HG03442 (cell line): ENCODE data around the gene CYP2A13.
"Not testable (repeated sequence)": the region's sequence is repeated elsewhere in the genome, so short reads cannot be mapped to it uniquely, and the experiment has no call there.

ENCODE experiments used
- ATAC-seq: cut with Tn5 transposase; IDR thresholded peaks from one replicate; pipeline ENCODE4 v1.9.1; 2021; ENCODE audit warnings: mild to moderate bottlenecking, moderate library complexity; ENCODE audit not compliant: unreplicated experiment

The CYP2A13 gene

DNA sequence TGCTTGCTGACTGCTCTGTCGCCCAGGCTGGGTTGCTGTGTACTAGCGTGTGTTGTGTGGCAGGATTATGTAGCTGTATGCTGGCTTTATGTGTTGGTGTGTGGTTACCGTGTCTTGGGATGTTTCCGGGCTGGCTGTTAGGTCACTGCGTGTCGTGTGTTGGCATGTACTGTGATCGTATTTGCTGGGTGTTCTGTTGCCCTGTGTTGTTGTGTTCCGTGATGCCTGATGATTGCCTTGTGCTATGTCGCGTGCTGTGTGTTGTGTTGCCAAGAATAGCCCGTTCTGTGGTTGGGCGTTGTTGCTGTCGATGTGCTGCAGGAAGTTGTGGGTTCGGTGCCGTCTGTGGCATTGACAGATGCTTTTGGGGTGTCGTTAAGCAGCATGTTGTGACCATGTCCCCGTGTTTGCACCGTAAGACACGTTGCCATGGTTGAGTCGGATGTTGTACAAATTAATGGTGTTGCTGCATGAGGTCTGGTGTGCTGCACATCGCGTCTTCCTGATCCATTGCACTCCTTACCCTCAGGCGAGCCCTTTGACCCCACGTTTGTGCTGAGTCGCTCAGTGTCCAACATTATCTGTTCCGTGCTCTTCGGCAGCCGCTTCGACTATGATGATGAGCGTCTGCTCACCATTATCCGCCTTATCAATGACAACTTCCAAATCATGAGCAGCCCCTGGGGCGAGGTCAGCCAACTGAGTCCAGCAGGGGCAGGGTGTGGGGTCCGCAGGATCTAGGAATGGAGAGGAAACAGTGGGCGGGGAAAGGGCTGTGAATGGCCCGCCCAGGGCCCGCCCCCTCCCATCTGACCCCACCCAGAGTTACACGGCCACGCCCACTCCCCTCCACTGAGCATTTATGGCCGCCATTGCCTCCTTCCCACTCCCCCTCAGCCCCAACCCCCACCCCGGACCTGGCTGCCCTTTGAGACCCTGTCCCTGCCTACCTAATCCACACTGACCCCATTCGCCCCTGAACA lies 33.0 kb downstream of the CYP2A13 start:
- not testable (repeated sequence) for ATAC-seq

DNA sequence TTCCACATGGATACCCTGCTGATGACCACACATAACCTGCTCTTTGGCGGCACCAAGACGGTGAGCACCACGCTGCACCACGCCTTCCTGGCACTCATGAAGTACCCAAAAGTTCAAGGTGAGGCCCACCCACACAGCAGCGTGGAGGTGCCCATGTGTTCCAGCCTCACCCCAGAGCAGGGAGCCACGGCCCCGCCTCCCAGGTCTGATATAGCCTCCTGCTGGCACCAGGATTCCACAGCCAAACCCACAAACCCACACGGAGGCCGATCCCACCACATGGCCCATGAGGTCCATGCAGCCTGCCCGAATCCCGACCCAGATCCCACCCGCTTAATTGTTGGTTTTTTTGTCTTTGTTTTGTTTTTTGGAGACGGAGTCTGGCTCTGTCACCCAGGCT lies 34.6 kb downstream of the CYP2A13 start:
- ATAC-seq = not testable (repeated sequence)

DNA sequence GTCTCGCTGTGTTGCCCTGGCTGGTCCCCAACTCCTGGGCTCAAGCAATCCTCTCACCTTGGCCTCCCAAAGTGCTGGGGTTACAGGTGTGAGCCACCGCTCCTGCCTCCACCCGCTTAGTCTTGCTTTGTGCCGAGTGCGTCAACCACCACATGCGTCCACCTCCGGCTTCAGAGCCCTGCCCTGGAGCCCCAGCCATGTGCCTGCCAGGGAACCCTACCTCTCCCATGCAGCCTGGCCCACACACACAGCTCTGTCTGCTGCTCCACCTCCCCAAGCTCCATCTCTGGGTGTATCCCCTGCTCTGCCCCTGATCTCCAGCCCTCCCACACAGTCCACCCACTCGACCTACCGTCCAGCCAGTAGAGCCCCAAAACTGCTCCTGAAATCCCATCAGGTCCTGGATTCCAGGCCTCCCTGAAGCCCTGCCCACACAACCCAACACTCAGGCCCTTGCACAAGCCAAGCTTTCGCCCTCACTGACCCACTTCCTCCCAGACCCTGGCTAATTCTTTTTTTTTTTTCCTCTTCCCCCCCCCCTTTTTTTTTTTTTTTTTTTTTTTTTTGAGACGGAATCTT lies 35.6 kb downstream of the CYP2A13 start:
- ATAC-seq = no peak

DNA sequence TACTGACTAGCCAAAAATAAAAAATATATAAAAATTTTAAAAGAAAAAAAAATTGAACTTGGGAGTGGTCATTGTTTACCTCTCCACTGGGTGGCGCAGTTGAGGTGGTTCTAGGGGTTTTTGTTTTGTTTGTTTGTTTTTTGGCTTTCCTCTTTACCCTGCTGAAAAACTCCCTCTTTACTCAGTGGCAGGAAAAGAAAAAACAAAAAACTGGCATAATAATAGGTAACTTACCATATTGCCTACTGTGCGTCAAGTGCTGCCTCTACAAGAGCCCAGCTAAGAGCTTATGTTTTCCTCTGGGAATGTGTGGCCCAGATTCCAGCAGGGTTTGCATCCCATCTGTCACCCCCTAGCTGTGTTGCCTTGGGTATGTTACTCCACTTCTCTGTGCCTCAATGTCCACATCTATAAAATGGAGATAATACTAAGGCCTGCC lies 38.5 kb downstream of the CYP2A13 start:
- not testable (repeated sequence) for ATAC-seq

DNA sequence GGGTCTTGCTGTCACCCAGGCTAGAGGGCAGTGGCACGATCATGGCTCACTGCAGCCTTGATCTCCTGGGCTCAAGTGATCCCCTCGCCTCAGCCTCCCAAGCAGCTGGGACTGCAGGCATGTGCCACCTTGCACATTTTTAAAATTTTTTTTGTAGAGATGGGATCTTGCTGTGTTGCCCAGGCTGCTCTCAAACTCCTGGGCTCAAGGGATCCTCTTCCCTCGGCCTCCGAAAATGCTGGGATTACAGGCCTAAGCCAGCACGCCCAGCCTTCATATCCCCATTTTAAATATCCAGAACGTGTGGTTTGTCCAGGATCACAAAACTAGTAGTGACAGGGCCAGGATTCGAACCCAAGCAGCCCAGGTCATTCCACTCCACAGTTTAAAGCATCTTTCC lies 39.1 kb downstream of the CYP2A13 start:
- ATAC-seq = not testable (repeated sequence)

DNA sequence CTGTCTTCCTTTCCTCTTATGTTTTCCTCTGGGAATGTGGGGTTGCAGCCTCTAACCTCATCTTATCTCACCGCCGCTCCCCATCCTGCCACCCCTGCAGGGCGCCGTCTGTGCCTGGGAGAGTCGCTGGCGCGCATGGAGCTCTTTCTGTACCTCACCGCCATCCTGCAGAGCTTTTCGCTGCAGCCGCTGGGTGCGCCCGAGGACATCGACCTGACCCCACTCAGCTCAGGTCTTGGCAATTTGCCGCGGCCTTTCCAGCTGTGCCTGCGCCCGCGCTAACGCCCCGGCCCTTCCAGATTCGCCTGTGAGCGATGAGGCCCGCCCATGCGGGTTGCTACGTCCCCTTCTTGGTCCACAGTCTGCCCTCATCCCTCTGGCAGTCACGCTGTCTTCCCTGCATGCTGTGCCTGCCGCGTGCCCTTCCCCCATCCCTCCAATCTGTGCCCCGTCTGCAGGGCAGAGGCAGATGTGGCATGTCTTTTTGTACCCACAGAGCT lies 39.6 kb downstream of the CYP2A13 start:
- ATAC-seq = not testable (repeated sequence)

DNA sequence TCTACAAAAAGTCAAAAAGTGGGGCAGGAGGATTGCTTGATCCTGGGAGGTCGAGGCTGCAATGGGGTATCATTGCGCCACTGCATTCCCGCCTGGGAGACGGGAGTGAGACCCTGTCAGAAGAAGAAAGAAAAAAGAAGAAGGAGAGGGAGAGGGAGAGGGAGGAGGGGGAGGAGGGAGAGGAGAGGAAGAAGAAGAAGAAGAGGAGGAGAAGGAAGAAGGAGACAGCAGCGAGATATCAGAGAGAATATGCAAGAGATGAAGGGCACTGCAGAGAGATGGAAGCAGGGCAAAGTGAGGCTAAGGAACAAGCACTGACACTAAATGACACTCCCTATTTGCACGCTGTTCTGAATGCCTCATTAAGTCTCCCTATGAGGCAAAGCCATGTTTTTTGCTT lies 40.4 kb downstream of the CYP2A13 start:
- ATAC-seq = no peak

DNA sequence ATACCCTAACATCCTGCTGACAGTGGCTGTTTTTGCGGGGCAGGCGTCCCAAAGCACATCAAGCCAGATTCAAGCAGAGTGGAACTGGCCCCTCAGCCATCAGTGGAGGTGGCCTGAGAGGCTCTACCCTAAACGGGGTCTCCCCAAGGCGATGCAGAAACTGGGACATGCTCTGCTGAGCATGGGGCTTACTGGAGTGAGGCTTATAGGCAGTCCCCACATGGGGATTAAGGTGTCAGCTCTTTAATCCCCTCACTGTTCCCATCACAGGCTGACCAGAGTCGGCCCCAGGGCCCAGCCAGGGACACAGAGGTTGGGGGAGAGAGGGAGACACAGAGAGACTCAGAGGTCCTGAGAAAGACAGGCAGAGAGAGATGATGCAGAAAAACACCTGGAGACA lies 42.9 kb downstream of the CYP2A13 start:
- ATAC-seq = no peak

DNA sequence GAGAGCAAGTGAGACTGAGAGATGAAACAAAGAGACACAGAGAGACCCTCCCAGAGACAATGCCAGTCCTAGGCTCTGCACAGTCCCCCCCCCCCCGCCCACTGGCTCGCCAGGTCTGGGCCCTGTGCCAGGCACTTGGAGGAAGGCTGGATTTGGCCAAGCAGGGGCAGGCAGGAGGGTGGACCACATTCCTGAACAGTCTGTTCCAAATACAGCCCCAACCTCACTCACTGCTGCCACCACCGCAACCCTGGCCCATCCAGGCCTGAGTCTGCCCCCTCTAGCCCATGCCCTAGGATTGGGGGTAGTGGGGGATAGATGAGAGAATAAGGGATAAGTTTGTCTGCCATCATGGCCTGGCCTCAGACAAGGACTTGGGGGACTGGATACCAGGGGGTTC lies 45.0 kb downstream of the CYP2A13 start:
- ATAC-seq = no peak

DNA sequence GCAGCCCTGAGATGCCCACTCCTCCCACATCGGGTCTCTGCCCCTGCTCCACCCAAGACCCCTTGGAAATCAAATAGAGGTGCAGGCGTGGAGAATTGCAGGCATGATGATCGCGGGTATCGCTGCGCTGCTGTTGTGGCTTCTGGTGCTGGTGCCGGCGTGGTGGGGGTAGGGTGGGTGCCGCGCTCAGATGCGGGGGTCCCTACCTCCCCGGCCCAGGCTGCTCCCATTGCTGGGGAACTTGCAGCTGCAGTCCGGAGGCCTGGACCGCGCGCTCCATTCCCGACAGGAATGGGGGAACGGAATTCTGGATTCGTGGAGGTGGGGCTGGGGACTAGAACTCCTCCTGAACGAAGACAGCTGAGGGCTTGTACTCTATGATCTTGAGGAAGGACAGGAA lies 46.4 kb downstream of the CYP2A13 start:
- no peak for ATAC-seq

DNA sequence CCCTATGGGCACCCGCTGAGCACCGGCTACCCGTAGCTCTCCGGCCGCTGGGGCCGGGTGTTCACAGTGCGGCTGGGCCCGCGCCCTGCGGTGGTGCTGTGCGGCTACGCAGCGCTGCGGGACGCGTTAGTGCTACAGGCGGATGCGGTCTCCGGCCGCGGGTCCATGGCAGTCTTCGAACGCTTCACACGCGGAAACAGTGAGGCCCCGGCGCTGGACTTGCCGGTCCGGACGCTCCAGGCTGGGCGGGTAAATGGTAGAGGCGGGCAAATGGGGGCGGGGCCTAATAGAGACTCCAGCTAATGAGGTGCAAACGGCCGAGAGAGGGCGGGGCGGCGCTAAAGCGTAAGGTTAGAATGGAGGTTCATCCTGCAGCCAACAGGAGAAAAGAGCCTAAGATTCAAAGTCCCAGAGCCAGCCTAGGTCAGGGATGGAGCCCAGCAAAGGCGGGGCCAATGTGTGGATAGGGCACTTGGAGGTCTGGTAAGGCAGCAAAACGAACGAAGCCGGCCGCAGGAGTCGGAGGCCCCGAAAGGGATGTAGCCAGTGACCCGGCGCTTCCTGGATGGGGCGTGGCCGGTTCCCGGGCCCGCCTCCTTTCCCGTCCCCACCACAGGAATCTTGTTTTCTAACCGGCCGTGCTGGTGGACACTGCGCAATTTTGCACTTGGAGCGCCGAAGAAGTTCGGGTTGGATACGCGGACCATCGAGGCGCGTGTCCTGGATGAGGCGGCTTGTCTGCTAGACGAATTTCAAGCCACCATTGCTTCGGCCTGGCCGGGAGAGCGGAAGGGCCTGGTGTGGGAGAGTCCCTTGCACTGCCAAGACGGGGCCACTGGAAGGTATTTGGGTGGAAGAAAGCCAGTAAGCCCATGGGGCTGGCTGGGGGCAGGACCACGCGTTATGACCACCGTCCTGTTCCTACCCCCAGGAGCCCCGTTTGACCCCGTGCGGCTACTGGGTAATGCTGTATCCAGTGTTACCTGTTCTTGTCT lies 47.4 kb downstream of the CYP2A13 start:
- ATAC-seq = not testable (repeated sequence)

DNA sequence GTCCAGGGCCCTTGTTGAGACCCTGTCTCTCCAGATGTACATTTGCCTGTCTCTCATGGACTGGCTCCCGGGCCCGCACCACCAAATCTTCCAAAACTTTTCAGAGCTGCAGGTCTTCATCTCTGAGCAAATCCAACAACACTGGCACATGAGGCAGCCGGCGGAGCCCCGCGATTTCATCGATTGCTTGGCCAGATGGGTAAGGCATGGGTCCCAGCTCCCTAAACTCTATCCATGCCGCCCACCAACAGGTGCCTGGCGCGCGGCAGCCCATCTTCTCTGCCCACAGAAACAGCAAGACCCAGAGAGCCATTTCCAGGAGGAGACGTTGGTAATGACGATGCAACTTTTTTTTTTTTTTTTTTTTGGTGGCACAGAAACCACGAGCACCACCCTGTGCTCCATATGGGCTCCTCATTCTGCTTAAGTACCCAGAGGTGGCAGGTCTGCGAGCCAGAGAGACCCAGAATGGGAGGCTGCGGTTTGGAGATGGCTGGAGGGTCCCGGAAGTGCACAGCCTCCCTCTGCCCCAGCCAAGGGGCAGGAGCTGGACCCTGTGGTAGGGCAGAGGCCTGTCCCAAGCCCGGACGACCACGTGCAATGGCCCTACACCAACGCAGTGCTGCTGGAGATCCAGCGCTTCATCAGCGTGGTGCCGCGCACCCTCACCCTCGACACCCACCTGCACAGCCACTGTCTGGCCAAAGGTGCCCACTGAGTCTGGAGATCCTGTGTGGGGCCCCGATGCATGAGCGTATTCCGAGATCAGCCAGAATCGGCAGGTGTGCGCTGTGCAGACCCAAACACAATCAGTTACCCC lies 48.6 kb downstream of the CYP2A13 start:
- ATAC-seq = no peak

DNA sequence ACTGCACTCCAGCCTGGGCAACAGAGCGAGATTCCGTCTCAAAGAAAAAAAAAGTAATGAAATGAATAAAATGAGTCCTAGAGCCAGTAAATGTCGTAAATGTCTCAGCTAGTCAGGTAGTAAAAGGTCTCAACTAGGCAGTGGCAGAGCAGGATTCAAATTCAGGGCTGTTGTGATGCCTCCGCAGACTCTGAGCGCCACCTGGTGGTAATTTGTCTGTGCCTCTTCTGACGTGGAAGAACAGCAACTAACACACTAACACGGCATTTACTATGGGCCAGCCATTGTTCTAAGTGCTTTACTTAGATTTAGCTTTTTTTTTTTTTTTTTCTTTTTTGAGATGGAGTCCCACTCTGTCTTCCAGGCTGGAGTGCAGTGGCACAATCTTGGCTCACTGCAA lies 56.2 kb downstream of the CYP2A13 start:
- no peak for ATAC-seq
